Small intestine (tissue), 7 donors: ENCODE data around the gene SLC8B1. TPM values are rescaled to one million over a fixed set of nuclear protein-coding genes. Genes with fewer than 3 reads are reported as not detected.
A peak's percentile ranks its signal among the peaks of the same experiment; 100 is the strongest.

ENCODE experiments used
- DNase-seq, 2 donors: peaks; one replicate each; pipeline versions ENCODE4 v3.0.0 to v3.0.0-alpha.2; 2013
- FAIRE-seq: peaks from 2 replicates; lab custom pipeline; 2012; peaks lifted over from hg19 to GRCh38; lab: Jason Lieb, UNC
- H3K27ac ChIP-seq, 3 donors: one replicate each; pipeline ENCODE4 v1.5.1; 2013; ENCODE audit warnings: low read length in 2 of 3, mild to moderate bottlenecking in 2 of 3, control low read depth in 1 of 3, inconsistent platforms in 1 of 3, low read depth in 1 of 3, moderate library complexity in 1 of 3
- H3K27me3 ChIP-seq, 3 donors: one replicate each; pipeline ENCODE4 v1.6.1; 2013; ENCODE audit warnings: low read length in 3 of 3, inconsistent platforms in 1 of 3; ENCODE audit not compliant: control insufficient read depth in 3 of 3, insufficient read depth in 3 of 3
- H3K36me3 ChIP-seq, 3 donors: one replicate each; pipeline ENCODE4 v1.6.1; 2013; ENCODE audit warnings: low read length in 3 of 3, inconsistent platforms in 1 of 3, low read depth in 1 of 3, mild to moderate bottlenecking in 1 of 3, moderate library complexity in 1 of 3; ENCODE audit not compliant: control insufficient read depth in 3 of 3, insufficient read depth in 2 of 3
- H3K4me1 ChIP-seq, 3 donors: one replicate each; pipeline ENCODE4 v1.6.1; 2013; ENCODE audit warnings: low read length in 2 of 3, inconsistent platforms in 1 of 3, low read depth in 1 of 3, mild to moderate bottlenecking in 1 of 3, moderate library complexity in 1 of 3; ENCODE audit not compliant: control insufficient read depth in 3 of 3, insufficient read depth in 2 of 3
- H3K4me3 ChIP-seq, 3 donors: one replicate each; pipeline ENCODE4 v1.5.1; 2013; ENCODE audit warnings: low read length in 3 of 3, control low read depth in 1 of 3, inconsistent platforms in 1 of 3, low read depth in 1 of 3, mild to moderate bottlenecking in 1 of 3, moderate library complexity in 1 of 3
- H3K9me3 ChIP-seq, 2 donors: one replicate each; pipeline ENCODE4 v1.6.1; 2013; ENCODE audit warnings: low read depth in 1 of 2, low read length in 1 of 2; ENCODE audit not compliant: control insufficient read depth in 2 of 2, insufficient read depth in 1 of 2
- WGBS, 3 donors: extraction: QIAGEN DNeasy Blood & Tissue Kit; methylation state at CpG; one replicate each; pipeline ENCODE4 v1.1.7; 2013; 5-methylcytosine and 5-hydroxymethylcytosine counted together
- polyA plus RNA-seq, 4 donors: library from polyadenylated mRNA; stranded (reverse) in 3 of 4; unstranded in 1 of 4; fragments of 200-250 nt in 3 of 4; fragments of 120-200 nt in 1 of 4; gene quantifications; one replicate each; pipeline versions ENCODE4 v1.2.1 to v1.2.3, GENCODE V29; 2013
- donor health status: healthy with polysubstance abuse.
- donor health status: control.
- donor health status: control.
- donor health status: Bipolar disorder and iron deficiency.
- donor health status: healthy.

The SLC8B1 gene
- polyA plus RNA-seq, 4 donors: 19.5 to 39.6 (median 31.3) TPM

DNA sequence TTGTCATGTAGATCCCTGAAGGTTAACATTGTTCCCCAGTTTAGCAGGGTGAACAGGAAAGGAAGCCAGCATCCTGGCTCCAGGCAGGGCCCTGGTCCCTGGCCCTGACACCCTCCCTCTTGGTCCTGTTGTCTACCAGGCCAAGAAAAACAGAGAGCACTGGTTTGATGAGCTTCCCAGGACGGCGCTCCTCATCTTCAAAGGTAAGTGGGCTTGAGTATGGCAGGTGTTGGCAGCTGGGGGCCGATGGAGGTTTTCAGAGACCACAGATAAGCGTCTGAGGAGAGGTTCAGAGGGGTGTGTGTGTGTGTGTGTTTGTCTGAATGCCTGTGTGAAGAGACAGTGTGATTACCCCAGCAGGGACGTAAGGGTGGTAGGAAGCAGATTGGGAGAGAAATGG lies 56.3 kb downstream of the SLC8B1 start:
- DNase-seq (no peak), FAIRE-seq (no peak)
- Histone ChIP-seq H3K36me3 (peaks cover 12 to 46% (median 18%) of the 10 kb centered on the region in 3 donors), H3K27ac (no peak overlapping the region), H3K27me3 (no peaks in the 10 kb centered on the region), H3K9me3 (no peaks in the 10 kb centered on the region), H3K4me1 (no peaks in the 10 kb centered on the region), H3K4me3 (no peak overlapping the region)
- WGBS, 3 donors: 83 to 88% (median 83%) methylated on average over 5 of the region's 5 CpGs

DNA sequence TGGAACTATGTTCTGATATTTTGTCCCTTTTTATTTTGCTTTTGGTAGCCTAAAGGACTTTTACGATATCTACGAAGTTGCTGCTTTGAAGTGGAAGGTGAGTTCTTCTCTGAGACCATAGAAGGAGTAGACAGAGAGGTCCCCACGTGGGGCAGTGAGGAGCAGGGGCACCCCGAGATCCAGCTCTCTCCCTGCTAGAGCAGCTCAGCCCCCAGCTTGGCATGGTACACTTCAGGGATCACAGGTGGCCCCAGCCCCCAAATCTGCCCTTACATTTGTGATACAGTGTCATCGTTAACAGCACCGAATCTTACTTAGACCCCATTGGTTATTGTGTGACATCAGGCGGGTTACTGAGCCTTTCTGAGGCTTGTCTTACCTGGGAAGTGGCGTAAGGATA lies 56.8 kb downstream of the SLC8B1 start:
- no peaks in the 10 kb centered on the region for H3K9me3 ChIP-seq
- no peaks in the 10 kb centered on the region for H3K4me1 ChIP-seq
- H3K4me3 ChIP-seq: no peak overlapping the region
- 84 to 91% (median 85%) methylated on average over 8 of the region's 8 CpGs for WGBS, 3 donors
- no peaks in the 10 kb centered on the region for H3K27me3 ChIP-seq
- H3K27ac ChIP-seq: no peak overlapping the region
- peaks cover 12 to 46% (median 20%) of the 10 kb centered on the region in 3 donors for H3K36me3 ChIP-seq
- DNase-seq (no peak), FAIRE-seq (no peak)

DNA sequence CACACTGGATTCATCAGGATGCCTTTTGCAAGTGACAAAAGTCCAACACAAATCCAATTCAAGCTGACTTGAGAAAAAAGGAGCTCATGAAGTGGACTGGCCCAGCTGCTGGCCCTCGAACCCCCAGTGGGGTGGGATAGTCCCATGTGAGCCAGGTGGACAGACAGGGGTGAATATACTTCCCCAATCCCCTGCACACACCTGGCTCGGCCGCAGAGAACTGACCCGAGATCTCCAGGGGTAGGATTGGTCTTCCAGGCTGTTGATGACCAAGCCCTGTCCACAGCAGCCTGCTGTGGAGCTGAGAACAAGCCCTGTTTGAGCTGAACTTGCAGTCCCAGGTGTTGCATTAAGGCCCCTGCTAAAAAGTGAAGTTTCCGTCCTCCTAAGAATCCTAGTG lies 57.4 kb downstream of the SLC8B1 start:
- Histone ChIP-seq H3K4me1 (no peaks in the 10 kb centered on the region), H3K36me3 (peaks cover 12 to 52% (median 20%) of the 10 kb centered on the region in 3 donors), H3K4me3 (no peak overlapping the region), H3K9me3 (no peaks in the 10 kb centered on the region), H3K27me3 (no peaks in the 10 kb centered on the region), H3K27ac (no peak overlapping the region)
- DNase-seq: no peak
- 94 to 97% (median 95%) methylated on average over 5 of the region's 5 CpGs for WGBS, 3 donors
- no peak for FAIRE-seq

DNA sequence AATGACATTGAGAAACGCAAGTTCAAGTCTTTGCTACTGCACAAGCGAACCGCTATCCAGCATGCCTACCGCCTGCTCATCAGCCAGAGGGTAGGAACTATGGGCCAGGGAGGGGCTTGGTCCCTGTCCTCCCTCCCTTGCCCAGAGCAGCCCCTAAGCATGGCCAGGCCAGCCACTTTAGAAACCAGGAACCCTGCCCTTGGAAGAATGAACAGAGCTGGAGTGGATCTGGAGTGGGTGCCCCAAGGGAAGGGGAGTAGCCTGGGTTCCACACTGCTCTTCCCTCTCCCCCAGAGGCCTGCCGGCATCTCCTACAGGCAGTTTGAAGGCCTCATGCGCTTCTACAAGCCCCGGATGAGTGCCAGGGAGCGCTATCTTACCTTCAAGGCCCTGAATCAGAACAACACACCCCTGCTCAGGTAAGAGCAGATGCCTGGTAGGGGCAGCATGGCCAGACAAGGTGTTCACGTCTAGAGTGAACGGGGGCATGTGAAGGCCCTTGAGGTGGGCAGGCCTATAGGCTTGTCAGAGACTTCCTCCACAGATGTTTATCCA lies 57.9 kb downstream of the SLC8B1 start:
- H3K4me3 ChIP-seq: no peak overlapping the region
- H3K27me3 ChIP-seq: no peaks in the 10 kb centered on the region
- H3K36me3 ChIP-seq: peaks cover 12 to 54% (median 20%) of the 10 kb centered on the region in 3 donors
- no peak for DNase-seq
- WGBS, 3 donors: 95 to 96% (median 96%) methylated on average over 10 of the region's 10 CpGs
- no peak for FAIRE-seq
- no peaks in the 10 kb centered on the region for H3K9me3 ChIP-seq
- H3K4me1 ChIP-seq: no peaks in the 10 kb centered on the region
- H3K27ac ChIP-seq: no peak overlapping the region

DNA sequence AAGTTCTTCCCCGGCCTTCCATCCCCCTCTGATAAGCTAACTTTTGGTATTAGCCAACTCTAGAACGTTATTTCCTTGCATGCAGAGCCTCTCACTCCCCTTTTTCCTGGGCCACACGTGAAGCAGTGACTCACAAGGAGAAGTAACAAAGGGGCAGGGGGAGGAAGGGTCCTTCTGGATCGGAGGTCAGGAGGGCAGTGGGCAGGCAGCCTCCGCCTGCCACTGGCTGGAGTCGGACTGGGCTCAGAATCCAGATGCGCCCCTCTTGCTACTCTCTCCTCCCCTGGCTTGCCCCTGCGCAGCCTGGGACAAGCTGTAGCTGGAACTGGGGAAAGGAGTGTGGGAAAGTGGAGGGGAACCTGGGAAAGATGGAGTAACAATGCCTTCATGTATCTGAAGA lies 58.6 kb downstream of the SLC8B1 start:
- WGBS, 3 donors: 76 to 88% (median 82%) methylated on average over 8 of the region's 8 CpGs
- no peak for DNase-seq
- H3K36me3 ChIP-seq: peaks cover 12 to 57% (median 20%) of the 10 kb centered on the region in 3 donors

DNA sequence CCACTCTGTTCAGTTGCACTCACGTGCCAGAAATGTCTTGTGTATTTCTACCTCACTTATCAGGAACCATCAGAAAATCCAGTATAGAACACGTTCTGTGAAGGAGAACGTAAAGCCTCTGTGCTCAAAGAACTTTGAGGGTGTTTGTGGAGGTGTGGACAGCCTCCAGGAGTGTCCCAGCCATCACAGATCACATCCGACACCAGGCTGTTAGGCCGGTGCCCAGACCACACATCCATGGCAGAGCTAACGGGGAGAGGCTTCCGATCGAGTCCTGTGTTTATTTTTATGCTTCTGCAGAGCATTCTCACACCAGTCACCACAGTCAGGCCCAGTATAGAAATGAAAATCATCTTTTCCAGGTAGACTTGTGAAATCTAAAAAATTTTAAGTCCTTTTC lies 60.1 kb downstream of the SLC8B1 start:
- H3K27ac ChIP-seq: no peak overlapping the region
- no peaks in the 10 kb centered on the region for H3K27me3 ChIP-seq
- no peak overlapping the region for H3K4me3 ChIP-seq
- H3K4me1 ChIP-seq: no peaks in the 10 kb centered on the region
- no peak for FAIRE-seq
- 94 to 98% (median 95%) methylated on average over 8 of the region's 8 CpGs for WGBS, 3 donors
- no peaks in the 10 kb centered on the region for H3K9me3 ChIP-seq
- no peak for DNase-seq
- H3K36me3 ChIP-seq: peaks cover 12 to 67% (median 21%) of the 10 kb centered on the region in 3 donors

More for the DNA sequence above, 58.6 kb downstream of the SLC8B1 start:
- Histone ChIP-seq H3K4me3 (no peak overlapping the region), H3K27ac (no peak overlapping the region), H3K27me3 (no peaks in the 10 kb centered on the region), H3K9me3 (no peaks in the 10 kb centered on the region), H3K4me1 (no peaks in the 10 kb centered on the region)
- no peak for FAIRE-seq

DNA sequence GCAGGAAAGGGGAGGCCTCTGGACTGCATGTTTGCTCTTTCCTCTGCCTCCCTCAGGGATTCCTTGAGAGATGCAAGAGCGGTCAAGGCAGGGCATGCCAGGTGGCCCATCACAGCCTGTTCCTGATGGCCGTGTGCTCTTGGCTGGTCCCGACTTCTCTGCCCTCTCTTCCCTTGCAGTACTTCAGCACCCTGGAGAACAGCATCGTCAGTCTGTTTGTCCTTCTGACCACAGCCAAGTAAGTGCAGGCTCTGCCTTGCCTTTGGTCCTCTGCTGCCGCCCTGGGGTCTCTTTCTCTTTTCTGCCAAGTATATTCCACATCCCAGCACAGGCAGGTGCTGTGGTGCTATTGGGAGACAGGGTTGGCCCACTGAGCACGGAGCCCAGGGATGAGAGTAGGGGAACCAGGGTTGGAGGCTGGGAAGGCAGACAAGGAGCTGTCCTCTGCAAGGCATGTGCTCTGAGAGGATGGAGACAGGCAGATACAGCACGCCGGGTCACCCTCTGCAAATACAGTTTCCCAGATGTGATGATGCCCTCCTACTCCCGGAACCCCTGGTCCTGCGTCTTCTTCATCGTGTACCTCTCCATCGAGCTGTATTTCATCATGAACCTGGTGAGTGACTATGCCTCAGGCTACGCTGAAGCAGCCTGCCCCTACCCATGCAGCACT lies 61.7 kb downstream of the SLC8B1 start:
- peaks cover 12 to 75% (median 21%) of the 10 kb centered on the region in 3 donors for H3K36me3 ChIP-seq
- no peaks in the 10 kb centered on the region for H3K9me3 ChIP-seq
- DNase-seq (no peak), FAIRE-seq (no peak)
- H3K4me3 ChIP-seq: no peak overlapping the region
- 91 to 96% (median 93%) methylated on average over 13 of the region's 13 CpGs for WGBS, 3 donors
- no peak overlapping the region for H3K27ac ChIP-seq
- H3K27me3 ChIP-seq: no peaks in the 10 kb centered on the region
- H3K4me1 ChIP-seq: no peaks in the 10 kb centered on the region

DNA sequence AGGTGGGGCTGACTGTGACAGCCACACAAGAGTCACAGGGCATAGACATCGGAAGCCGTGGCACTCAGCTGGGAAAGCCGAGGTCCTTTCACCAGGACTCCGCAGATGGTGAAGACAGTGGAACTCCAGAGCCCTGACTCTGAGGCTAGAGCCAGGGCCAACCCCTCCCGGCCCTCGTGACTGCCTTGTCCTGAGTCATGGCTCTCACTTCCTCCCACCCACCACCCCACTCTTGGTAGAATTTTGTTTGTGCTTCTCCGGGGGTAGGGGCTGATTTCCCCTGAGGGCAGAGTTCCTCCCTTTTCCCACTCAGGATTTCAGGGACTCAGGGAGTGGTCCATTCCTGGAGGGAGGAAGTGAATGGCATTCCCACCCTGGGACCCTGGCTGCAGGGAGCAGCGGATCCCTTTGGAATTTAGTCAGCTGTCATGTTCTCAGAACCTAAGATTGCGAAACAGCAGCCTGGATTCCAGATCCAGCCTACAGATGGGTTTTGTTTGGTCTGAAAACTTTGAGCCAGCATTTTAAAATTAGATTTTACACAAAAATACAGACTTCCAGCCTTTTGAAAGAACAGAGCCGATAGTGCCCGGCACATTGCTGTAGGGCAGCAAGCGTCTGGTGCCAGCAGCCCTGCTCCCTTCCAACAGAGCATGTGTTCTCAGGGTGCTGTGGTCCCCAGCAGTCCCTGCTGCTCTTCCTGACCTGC lies 62.9 kb downstream of the SLC8B1 start:
- no peak overlapping the region for H3K4me3 ChIP-seq
- no peaks in the 10 kb centered on the region for H3K9me3 ChIP-seq
- DNase-seq (peak in 1 of 2 donors; percentile 20), FAIRE-seq (no peak)
- no peaks in the 10 kb centered on the region for H3K4me1 ChIP-seq
- peaks cover 7 to 74% (median 16%) of the 10 kb centered on the region in 3 donors for H3K36me3 ChIP-seq
- H3K27me3 ChIP-seq: no peaks in the 10 kb centered on the region
- 57 to 90% (median 71%) methylated on average over 12 of the region's 12 CpGs for WGBS, 3 donors
- H3K27ac ChIP-seq: peak overlapping the region in 1 of 3 donors; percentile 81
